ENCODE measurements around the gene PID1. TPM values are rescaled to one million over a fixed set of nuclear protein-coding genes. Genes with fewer than 3 reads are reported as not detected.

Gene PID1
- polyA plus RNA-seq, 1 donor = 12.4 TPM

DNA sequence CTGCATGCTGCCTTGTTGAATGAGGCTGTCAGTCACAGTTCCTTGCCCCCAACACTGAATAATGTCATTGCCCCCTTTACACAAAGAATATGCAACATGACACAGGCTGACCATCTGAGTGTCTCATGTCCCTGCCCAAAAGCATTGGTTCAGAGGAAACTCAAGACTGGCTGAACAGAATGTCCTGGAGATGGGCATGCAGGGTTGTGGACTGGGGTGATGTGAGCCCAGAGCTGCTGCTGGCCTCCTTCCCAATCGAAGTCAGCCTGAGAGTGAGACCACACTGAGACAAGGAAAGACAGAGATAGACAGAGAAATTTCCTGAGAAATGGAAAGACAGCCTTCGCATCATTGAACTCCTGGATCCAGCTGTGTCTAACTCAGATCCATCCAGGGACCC, 110.1 kb downstream of the PID1 start:
- no peak for DNase-seq
- Histone ChIP-seq H3K4me1 (ENCODE audit: control insufficient read depth, insufficient read depth, low read length) (peaks cover 46% of the 10 kb centered on the region), H3K27me3 (ENCODE audit: control insufficient read depth, insufficient read depth, low read length) (no peaks in the 10 kb centered on the region), H3K27ac (ENCODE audit: low read length) (peak overlapping the region; percentile 70), H3K36me3 (ENCODE audit: control insufficient read depth, insufficient read depth, low read length) (no peaks in the 10 kb centered on the region), H3K9me3 (ENCODE audit: control insufficient read depth, low read depth, low read length) (peaks cover 3% of the 10 kb centered on the region), H3K4me3 (ENCODE audit: low read length) (no peak overlapping the region)
- 80% methylated on average over 1 of the region's 2 CpGs for WGBS (ENCODE audit: insufficient coverage, low lambda C conversion rate)

DNA sequence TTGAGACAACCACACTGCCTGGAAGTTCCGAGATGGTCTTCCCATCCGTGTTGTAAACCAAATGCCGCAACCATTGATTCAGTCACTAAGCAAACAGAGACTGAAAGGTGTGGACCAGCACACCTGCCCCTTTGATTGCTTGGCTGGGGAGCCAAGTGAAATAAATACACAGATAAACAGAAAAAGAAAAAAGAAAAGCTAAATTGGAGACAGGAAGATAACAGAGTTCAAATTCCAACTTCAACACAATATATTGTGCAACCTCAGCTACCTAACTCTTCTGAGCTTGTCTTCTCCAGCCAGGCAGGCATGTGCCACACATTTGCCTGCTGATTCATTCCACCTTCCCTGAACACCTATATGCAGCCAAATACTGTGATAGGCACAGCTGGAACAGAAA, 110.9 kb downstream of the PID1 start:
- peaks cover 3% of the 10 kb centered on the region for H3K9me3 ChIP-seq (ENCODE audit: control insufficient read depth, low read depth, low read length)
- no CpG with 5 or more reads among the region's 3 CpGs for WGBS (ENCODE audit: insufficient coverage, low lambda C conversion rate)
- peak; percentile 82 to 93 for DNase-seq
- H3K27me3 ChIP-seq (ENCODE audit: control insufficient read depth, insufficient read depth, low read length) = no peaks in the 10 kb centered on the region
- H3K27ac ChIP-seq (ENCODE audit: low read length) = peak overlapping the region; percentile 70
- peaks cover 44% of the 10 kb centered on the region for H3K4me1 ChIP-seq (ENCODE audit: control insufficient read depth, insufficient read depth, low read length)
- H3K36me3 ChIP-seq (ENCODE audit: control insufficient read depth, insufficient read depth, low read length) = no peaks in the 10 kb centered on the region
- no peak overlapping the region for H3K4me3 ChIP-seq (ENCODE audit: low read length)

DNA sequence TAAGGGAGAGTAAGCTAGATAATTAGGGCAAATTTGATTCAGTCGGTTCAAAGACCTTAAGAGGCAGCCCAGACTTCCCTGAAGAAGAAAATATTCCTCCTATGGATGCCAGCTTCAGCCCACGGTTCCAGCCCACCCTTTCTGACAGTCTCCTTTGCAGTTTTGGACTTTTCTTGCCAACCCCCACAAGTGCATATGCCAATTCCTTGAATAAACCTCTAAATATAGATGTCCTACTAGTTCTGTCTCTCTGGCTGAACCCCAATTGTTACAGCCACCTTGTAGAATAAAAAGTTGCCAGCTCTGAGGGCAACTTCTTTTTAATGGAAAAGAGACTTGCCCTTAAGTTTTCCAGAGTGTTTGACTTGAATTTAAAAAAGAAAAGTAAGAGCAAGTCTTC, 111.7 kb downstream of the PID1 start:
- Histone ChIP-seq H3K4me1 (ENCODE audit: control insufficient read depth, insufficient read depth, low read length) (peaks cover 38% of the 10 kb centered on the region), H3K27me3 (ENCODE audit: control insufficient read depth, insufficient read depth, low read length) (no peaks in the 10 kb centered on the region), H3K9me3 (ENCODE audit: control insufficient read depth, low read depth, low read length) (peaks cover 3% of the 10 kb centered on the region), H3K36me3 (ENCODE audit: control insufficient read depth, insufficient read depth, low read length) (no peaks in the 10 kb centered on the region), H3K4me3 (ENCODE audit: low read length) (no peak overlapping the region), H3K27ac (ENCODE audit: low read length) (peak overlapping the region; percentile 70)
- no CpG with 5 or more reads among the region's 2 CpGs for WGBS (ENCODE audit: insufficient coverage, low lambda C conversion rate)
- no peak for DNase-seq

DNA sequence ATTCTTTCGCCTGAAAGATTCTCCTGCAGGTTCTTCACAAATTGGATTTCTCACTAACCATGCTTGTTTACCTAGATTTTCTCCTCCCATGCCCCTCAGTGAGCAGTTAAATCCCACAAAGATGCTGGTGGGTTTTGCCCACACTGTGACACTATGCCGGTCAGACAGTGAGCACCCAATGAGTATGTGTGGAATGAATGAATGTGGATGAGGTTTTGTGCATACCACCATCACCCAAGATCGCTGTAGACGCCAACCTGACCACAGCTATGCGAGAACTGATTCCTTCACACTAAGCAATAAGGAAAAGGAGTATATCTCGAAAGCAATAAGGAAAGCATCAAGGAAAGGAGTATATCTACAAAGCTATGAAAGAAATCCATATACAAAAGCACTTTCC, 116.7 kb downstream of the PID1 start:
- peak in 1 of 2 donors; percentile 49 for DNase-seq
- Histone ChIP-seq H3K36me3 (ENCODE audit: control insufficient read depth, insufficient read depth, low read length) (no peaks in the 10 kb centered on the region), H3K27me3 (ENCODE audit: control insufficient read depth, insufficient read depth, low read length) (no peaks in the 10 kb centered on the region), H3K27ac (ENCODE audit: low read length) (no peak overlapping the region), H3K4me3 (ENCODE audit: low read length) (no peak overlapping the region), H3K4me1 (ENCODE audit: control insufficient read depth, insufficient read depth, low read length) (peaks cover 19% of the 10 kb centered on the region), H3K9me3 (ENCODE audit: control insufficient read depth, low read depth, low read length) (peaks cover 2% of the 10 kb centered on the region)
- 43% methylated on average over 5 of the region's 6 CpGs for WGBS (ENCODE audit: insufficient coverage, low lambda C conversion rate)

DNA sequence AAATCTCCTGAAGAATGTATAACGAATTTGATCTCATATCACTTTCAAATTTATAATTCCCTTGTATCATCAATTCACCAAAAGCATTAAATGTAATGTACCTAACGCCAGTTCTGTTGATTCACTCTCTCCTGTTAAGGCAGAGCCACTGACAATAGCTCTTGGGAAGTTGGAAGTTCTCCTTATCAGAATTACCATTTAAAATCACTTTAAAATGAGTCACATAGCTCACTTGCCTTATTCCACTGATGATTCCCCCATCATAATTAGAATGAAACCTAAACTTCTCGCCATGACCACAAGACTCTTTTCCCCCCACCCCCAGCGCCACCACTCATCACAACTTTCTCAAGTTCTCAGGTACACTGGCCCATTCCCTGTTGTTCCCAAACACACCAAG, 117.1 kb downstream of the PID1 start:
- WGBS (ENCODE audit: insufficient coverage, low lambda C conversion rate) = 94% methylated on average over 2 of the region's 4 CpGs
- DNase-seq = no peak
- no peaks in the 10 kb centered on the region for H3K9me3 ChIP-seq (ENCODE audit: control insufficient read depth, low read depth, low read length)
- H3K27ac ChIP-seq (ENCODE audit: low read length) = peak overlapping the region; percentile 70
- H3K27me3 ChIP-seq (ENCODE audit: control insufficient read depth, insufficient read depth, low read length) = no peaks in the 10 kb centered on the region
- H3K36me3 ChIP-seq (ENCODE audit: control insufficient read depth, insufficient read depth, low read length) = no peaks in the 10 kb centered on the region
- H3K4me3 ChIP-seq (ENCODE audit: low read length) = no peak overlapping the region
- peaks cover 19% of the 10 kb centered on the region for H3K4me1 ChIP-seq (ENCODE audit: control insufficient read depth, insufficient read depth, low read length)

DNA sequence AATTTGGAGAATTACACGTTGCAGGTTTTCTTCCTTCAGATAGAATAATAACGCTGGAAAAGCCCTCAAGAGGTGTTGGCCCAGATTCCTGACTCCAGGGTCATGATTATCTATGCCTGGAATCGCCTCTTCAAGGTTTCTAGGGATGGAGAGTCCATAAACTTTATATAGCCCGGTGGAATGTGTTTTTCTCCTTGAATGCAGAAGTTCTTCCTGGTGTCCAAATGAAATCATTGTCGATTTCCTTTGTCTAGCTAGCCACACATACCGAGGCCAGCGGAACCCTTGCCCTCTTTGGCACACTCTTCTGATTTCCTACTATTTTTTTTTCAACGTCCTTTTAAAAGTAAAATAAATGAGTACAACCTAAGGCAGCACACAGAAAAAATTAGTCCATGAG, 117.8 kb downstream of the PID1 start:
- Histone ChIP-seq H3K4me3 (ENCODE audit: low read length) (no peak overlapping the region), H3K9me3 (ENCODE audit: control insufficient read depth, low read depth, low read length) (no peaks in the 10 kb centered on the region), H3K36me3 (ENCODE audit: control insufficient read depth, insufficient read depth, low read length) (no peaks in the 10 kb centered on the region), H3K4me1 (ENCODE audit: control insufficient read depth, insufficient read depth, low read length) (peaks cover 19% of the 10 kb centered on the region), H3K27me3 (ENCODE audit: control insufficient read depth, insufficient read depth, low read length) (no peaks in the 10 kb centered on the region), H3K27ac (ENCODE audit: low read length) (peak overlapping the region; percentile 70)
- 43% methylated on average over 1 of the region's 8 CpGs for WGBS (ENCODE audit: insufficient coverage, low lambda C conversion rate)
- peak; percentile 26 to 72 for DNase-seq

DNA sequence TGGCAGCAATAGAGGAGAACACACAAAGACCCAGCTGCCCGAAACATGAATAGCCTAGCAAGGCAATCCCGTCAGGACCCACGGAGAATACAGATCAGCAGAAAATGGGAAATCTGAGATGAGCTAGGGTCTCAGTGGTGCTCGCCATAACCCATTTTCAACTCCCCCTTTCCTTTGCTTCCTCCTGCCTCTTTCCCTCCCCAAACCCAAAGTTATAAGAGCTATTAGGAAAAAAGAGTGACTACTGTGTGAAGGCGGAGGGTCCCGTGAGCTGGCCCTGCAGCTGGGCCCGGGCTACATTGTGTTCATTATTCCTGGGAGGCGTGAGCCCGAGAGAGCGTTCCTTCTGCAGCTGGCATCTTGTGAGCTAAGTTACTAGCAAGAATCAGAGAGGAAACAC, 118.4 kb downstream of the PID1 start:
- Histone ChIP-seq H3K4me1 (ENCODE audit: control insufficient read depth, insufficient read depth, low read length) (peaks cover 19% of the 10 kb centered on the region), H3K9me3 (ENCODE audit: control insufficient read depth, low read depth, low read length) (no peaks in the 10 kb centered on the region), H3K36me3 (ENCODE audit: control insufficient read depth, insufficient read depth, low read length) (no peaks in the 10 kb centered on the region), H3K4me3 (ENCODE audit: low read length) (no peak overlapping the region), H3K27me3 (ENCODE audit: control insufficient read depth, insufficient read depth, low read length) (no peaks in the 10 kb centered on the region), H3K27ac (ENCODE audit: low read length) (peak overlapping the region; percentile 70)
- WGBS (ENCODE audit: insufficient coverage, low lambda C conversion rate) = no CpG with 5 or more reads among the region's 10 CpGs
- DNase-seq = no peak

DNA sequence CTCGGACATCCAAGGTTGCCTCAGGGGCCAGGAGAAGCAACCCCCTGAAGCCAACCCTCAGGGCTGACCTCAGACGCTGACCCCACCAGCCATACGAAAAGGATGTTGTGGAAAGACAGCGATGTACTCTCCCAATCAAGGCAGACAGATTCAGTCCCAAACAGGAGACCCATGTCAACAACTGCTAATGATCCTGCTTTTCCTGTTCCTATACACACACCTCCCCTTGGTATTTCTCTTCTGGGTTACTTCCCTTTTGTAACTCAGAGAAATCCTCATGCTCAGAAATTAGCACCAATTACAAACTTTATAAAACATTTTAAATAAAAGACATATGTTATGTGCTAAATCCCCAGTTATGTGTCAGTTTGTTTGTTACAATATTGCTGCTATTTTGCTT, 120.8 kb downstream of the PID1 start:
- Histone ChIP-seq H3K36me3 (ENCODE audit: control insufficient read depth, insufficient read depth, low read length) (no peaks in the 10 kb centered on the region), H3K9me3 (ENCODE audit: control insufficient read depth, low read depth, low read length) (no peaks in the 10 kb centered on the region), H3K4me1 (ENCODE audit: control insufficient read depth, insufficient read depth, low read length) (peaks cover 19% of the 10 kb centered on the region), H3K4me3 (ENCODE audit: low read length) (no peak overlapping the region), H3K27ac (ENCODE audit: low read length) (no peak overlapping the region), H3K27me3 (ENCODE audit: control insufficient read depth, insufficient read depth, low read length) (no peaks in the 10 kb centered on the region)
- no CpG with 5 or more reads among the region's 4 CpGs for WGBS (ENCODE audit: insufficient coverage, low lambda C conversion rate)
- no peak for DNase-seq

DNA sequence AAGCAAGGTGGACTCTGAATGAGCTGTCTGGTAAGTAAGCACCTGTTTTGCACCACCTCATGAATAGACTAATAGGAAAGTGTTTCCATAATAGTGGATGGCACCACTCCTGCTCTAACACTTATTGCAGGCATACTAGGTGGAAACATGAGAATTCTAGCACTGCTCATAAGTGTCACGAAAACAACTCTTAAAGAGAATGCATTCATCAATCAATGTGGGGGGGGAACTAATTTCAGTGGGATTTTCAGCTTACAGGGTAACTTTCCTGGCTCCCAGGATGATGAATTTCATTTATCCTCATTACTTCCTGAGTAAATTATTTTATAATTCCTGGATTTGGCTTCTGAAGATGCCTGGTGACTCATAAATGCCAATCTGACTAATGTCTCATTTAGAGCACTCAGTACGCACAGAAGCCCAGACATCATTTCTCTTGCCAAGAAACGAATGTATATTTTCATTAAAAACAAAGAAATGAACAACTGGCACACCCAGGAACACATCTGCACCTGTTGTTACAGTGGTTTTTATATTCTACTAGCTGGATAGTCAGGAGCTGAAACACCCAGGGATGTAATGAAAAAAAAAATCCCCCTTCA, 129.6 kb downstream of the PID1 start:
- WGBS (ENCODE audit: insufficient coverage, low lambda C conversion rate) = no CpG with 5 or more reads among the region's 3 CpGs

DNA sequence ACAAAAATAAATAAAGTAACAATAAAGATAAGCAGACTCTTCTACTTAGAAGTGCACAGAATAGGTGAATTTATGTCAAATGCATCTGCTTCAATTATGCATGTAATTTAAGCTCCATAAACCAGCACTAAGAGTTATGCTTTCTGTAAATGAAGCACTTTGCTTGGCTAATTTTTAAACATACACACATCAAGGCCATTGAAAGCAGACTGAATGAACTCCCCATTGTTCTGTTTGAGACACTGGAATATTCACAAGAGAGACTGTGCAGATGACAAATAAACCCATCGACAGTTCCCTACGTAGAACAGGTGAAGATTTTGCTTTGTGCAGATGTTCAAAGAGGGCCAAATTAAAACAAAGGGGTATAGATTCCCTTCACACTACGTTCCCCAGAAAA, 133.4 kb downstream of the PID1 start:
- Histone ChIP-seq H3K27me3 (ENCODE audit: control insufficient read depth, insufficient read depth, low read length) (no peaks in the 10 kb centered on the region), H3K27ac (ENCODE audit: low read length) (no peak overlapping the region)
- no CpG with 5 or more reads among the region's 3 CpGs for WGBS (ENCODE audit: insufficient coverage, low lambda C conversion rate)

More for the DNA sequence above, 129.6 kb downstream of the PID1 start:
- Histone ChIP-seq H3K9me3 (ENCODE audit: control insufficient read depth, low read depth, low read length) (no peaks in the 10 kb centered on the region), H3K4me1 (ENCODE audit: control insufficient read depth, insufficient read depth, low read length) (peaks cover 5% of the 10 kb centered on the region), H3K27ac (ENCODE audit: low read length) (no peak overlapping the region), H3K27me3 (ENCODE audit: control insufficient read depth, insufficient read depth, low read length) (no peaks in the 10 kb centered on the region), H3K4me3 (ENCODE audit: low read length) (no peak overlapping the region), H3K36me3 (ENCODE audit: control insufficient read depth, insufficient read depth, low read length) (no peaks in the 10 kb centered on the region)
- no peak for DNase-seq

DNA sequence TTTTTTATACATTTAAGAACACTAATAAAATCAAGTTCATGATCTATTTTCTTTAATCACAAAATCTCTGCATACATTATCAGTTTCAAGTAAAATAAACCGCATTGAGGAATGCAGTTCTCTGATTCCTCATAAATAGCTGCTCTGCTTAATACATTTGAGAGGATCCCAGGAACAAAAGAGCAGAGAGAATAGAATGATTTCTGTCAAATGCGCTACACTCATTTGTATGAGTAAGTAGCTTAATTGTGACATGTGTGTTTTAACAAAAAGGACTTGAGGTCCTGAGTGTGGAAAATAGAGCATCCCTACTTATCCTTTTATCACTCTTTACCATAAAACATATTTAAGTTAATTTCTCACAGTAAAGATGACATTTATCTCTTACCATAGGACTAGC, 134.0 kb downstream of the PID1 start:
- H3K9me3 ChIP-seq (ENCODE audit: control insufficient read depth, low read depth, low read length) = no peaks in the 10 kb centered on the region
- 100% methylated on average over 1 of the region's 2 CpGs for WGBS (ENCODE audit: insufficient coverage, low lambda C conversion rate)
- peaks cover 5% of the 10 kb centered on the region for H3K4me1 ChIP-seq (ENCODE audit: control insufficient read depth, insufficient read depth, low read length)
- H3K36me3 ChIP-seq (ENCODE audit: control insufficient read depth, insufficient read depth, low read length) = no peaks in the 10 kb centered on the region
- no peak overlapping the region for H3K27ac ChIP-seq (ENCODE audit: low read length)
- no peak for DNase-seq
- no peaks in the 10 kb centered on the region for H3K27me3 ChIP-seq (ENCODE audit: control insufficient read depth, insufficient read depth, low read length)
- no peak overlapping the region for H3K4me3 ChIP-seq (ENCODE audit: low read length)

More for the DNA sequence above, 133.4 kb downstream of the PID1 start:
- Histone ChIP-seq H3K36me3 (ENCODE audit: control insufficient read depth, insufficient read depth, low read length) (no peaks in the 10 kb centered on the region), H3K4me3 (ENCODE audit: low read length) (no peak overlapping the region), H3K9me3 (ENCODE audit: control insufficient read depth, low read depth, low read length) (no peaks in the 10 kb centered on the region), H3K4me1 (ENCODE audit: control insufficient read depth, insufficient read depth, low read length) (peaks cover 5% of the 10 kb centered on the region)
- peak in 1 of 2 donors; percentile 40 for DNase-seq
